Measurements from ENCODE around the gene PAAF1.

Gene PAAF1

GRCh38 chr11:73883856-73884255 is 7.1 kb downstream of the PAAF1 start:
- Histone ChIP-seq H3K27ac (no peak overlapping the region), H3K36me3 (peaks cover 5 to 22% (median 12%) of the 10 kb centered on the region in 3 donors), H3K4me1 (no peaks in the 10 kb centered on the region), H3K27me3 (no peaks in the 10 kb centered on the region), H3K9me3 (no peaks in the 10 kb centered on the region), H3K4me3 (no peak overlapping the region)
- TF ChIP-seq CTCF (IDR thresholded peaks at IDR 0.05): no peak
- no peak for DNase-seq
- intact Hi-C loops (cut with DNase I; ENCODE audit: low total_unique reads): no loop called here

DNA sequence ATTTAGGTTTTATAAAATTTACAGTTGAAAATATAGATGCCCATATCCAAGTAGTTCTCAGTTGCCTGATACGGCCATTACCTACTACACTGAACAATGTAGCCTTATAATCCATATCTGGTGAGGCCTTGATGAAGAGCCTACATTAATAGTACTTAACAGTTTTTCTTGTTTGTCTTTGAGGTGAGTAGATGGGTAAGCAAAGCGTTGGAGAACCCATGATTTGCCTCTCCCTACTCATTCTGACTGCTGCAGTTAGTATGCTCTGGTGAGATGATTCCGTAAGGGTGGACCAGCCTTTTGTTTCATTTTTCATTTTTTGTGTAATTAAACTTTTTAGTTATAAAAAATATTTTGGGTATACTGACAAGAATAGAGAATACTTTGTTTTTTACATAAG is 11.4 kb downstream of the PAAF1 start:
- Histone ChIP-seq H3K27me3 (no peaks in the 10 kb centered on the region), H3K4me3 (no peak overlapping the region), H3K4me1 (no peaks in the 10 kb centered on the region), H3K9me3 (no peaks in the 10 kb centered on the region), H3K27ac (no peak overlapping the region), H3K36me3 (peaks cover 17 to 59% (median 51%) of the 10 kb centered on the region in 3 donors)
- DNase-seq: no peak
- intact Hi-C loops (cut with DNase I; ENCODE audit: low total_unique reads): no loop called here
- no peak for TF ChIP-seq CTCF (IDR thresholded peaks at IDR 0.05)

- no peak for DNase-seq
- no peak overlapping the region for H3K4me3 ChIP-seq
- H3K27ac ChIP-seq: no peak overlapping the region
- no peaks in the 10 kb centered on the region for H3K9me3 ChIP-seq
- H3K4me1 ChIP-seq: no peaks in the 10 kb centered on the region
- H3K36me3 ChIP-seq: peaks cover 13 to 54% (median 51%) of the 10 kb centered on the region in 3 donors
- intact Hi-C loops (cut with DNase I; ENCODE audit: low total_unique reads): no loop called here
- no peak for TF ChIP-seq CTCF (IDR thresholded peaks at IDR 0.05)
- no peaks in the 10 kb centered on the region for H3K27me3 ChIP-seq
Observed at GRCh38 chr11:73889019-73889418, 12.2 kb downstream of the PAAF1 start.

- H3K9me3 ChIP-seq: no peaks in the 10 kb centered on the region
- DNase-seq: no peak
- no peak overlapping the region for H3K4me3 ChIP-seq
- no peaks in the 10 kb centered on the region for H3K27me3 ChIP-seq
- intact Hi-C loops (cut with DNase I; ENCODE audit: low total_unique reads): no loop called here
- TF ChIP-seq CTCF (IDR thresholded peaks at IDR 0.05): no peak
- H3K36me3 ChIP-seq: peaks cover 12 to 55% (median 51%) of the 10 kb centered on the region in 3 donors
- no peak overlapping the region for H3K27ac ChIP-seq
- H3K4me1 ChIP-seq: no peaks in the 10 kb centered on the region
Observed at GRCh38 chr11:73889536-73889935, 12.7 kb downstream of the PAAF1 start.

GRCh38 chr11:73893041-73893440 is 16.2 kb downstream of the PAAF1 start:
- intact Hi-C loops (cut with DNase I; ENCODE audit: low total_unique reads): no loop called here
- Histone ChIP-seq H3K9me3 (no peaks in the 10 kb centered on the region), H3K4me1 (no peaks in the 10 kb centered on the region), H3K4me3 (no peak overlapping the region), H3K27ac (no peak overlapping the region), H3K27me3 (no peaks in the 10 kb centered on the region), H3K36me3 (peaks cover 12 to 58% (median 46%) of the 10 kb centered on the region in 3 donors)
- DNase-seq: no peak
- no peak for TF ChIP-seq CTCF (IDR thresholded peaks at IDR 0.05)

DNA sequence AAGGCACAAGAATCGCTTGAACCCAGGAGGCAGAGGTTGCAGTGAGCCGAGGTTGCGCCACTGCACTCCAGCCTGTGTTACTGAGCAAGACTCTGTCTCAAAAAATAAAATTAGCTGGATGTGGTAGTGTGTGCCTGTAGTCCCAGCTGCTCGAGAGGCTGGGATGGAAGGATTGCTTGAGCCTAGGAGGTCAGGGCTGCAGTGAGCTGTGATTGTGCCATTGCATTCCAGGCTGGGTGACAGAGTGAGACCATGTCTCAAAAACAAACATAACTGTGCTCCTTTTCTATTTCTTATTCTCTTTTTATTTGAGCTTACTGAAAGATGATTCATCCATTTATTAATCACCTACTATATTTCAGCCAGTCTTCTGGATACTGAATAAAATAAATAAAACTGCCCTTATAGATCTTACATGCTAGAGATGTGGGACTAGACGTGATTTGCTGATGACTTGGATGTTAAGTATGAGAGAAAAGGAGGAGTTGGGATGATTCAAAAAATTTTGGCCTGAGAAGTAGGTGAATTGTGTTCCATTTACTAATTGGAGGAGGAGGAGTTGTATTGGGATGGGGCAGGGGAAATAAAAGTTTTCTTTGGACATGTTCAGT is 18.0 kb downstream of the PAAF1 start:
- peaks cover 18 to 56% (median 35%) of the 10 kb centered on the region in 3 donors for H3K36me3 ChIP-seq
- no peaks in the 10 kb centered on the region for H3K9me3 ChIP-seq
- H3K4me3 ChIP-seq: no peak overlapping the region
- no peak for TF ChIP-seq CTCF (IDR thresholded peaks at IDR 0.05)
- no peak overlapping the region for H3K27ac ChIP-seq
- DNase-seq: no peak
- H3K27me3 ChIP-seq: no peaks in the 10 kb centered on the region
- no peaks in the 10 kb centered on the region for H3K4me1 ChIP-seq
- intact Hi-C loops (cut with DNase I; ENCODE audit: low total_unique reads): no loop called here

Data from tibial artery (tissue), 4 donors.